B cell (primary cell): Measurements from ENCODE around the gene GSG1L. TPM values are rescaled to one million over a fixed set of nuclear protein-coding genes. Genes with fewer than 3 reads are reported as not detected.

Experiments
- ATAC-seq: fragments of 200-7000 bp; cut with Tn5 transposase; one replicate; pipeline ENCODE4 v1.10.0; 2021; ENCODE audit warnings: low read depth, mild to moderate bottlenecking, moderate number of reproducible peaks, moderate library complexity
- CTCF ChIA-PET: fragments of 350-600 bp; sonication (Branson Sonifier 250); formaldehyde crosslinking; loops from one replicate; lab custom pipeline; 2021; ENCODE audit warnings: antibody characterized with exemption, inconsistent platforms; lab: Charles Lee
- POLR2A ChIA-PET: fragments of 350-600 bp; sonication (Branson Sonifier 250); formaldehyde crosslinking; loops from one replicate; lab custom pipeline; 2021; ENCODE audit warnings: antibody characterized with exemption; lab: Charles Lee
- DNase-seq: peaks from one replicate; pipeline ENCODE4 v3.0.0; 2013
- H2AFZ ChIP-seq: 2 replicates; pipeline ENCODE4 v1.6.1; 2012; ENCODE audit warnings: mild to moderate bottlenecking, low read depth, low read length; ENCODE audit not compliant: insufficient read depth, poor library complexity, severe bottlenecking
- H3K27ac ChIP-seq, 2 donors: 1 replicate in 1 of 2; 2 replicates in 1 of 2; pipeline ENCODE4 v1.5.1; 2012 to 2013; ENCODE audit warnings: low read length in 2 of 2, mild to moderate bottlenecking in 2 of 2, moderate library complexity in 1 of 2
- H3K27me3 ChIP-seq, 4 experiments: fragments of 200-600 bp in 1 of 4; sonication (generic) in 1 of 4; replicated peaks in 1 of 4; 1 replicate in 2 of 4; 2 replicates in 2 of 4; pipeline versions ENCODE4 v1.6.1 to v1.7.0; 2013 to 2016; ENCODE audit warnings: low read length in 3 of 4, mild to moderate bottlenecking in 2 of 4, mixed read lengths in 1 of 4, moderate library complexity in 1 of 4; ENCODE audit not compliant: insufficient read depth in 4 of 4, control insufficient read depth in 3 of 4; ENCODE audit errors: control extremely low read depth in 1 of 4
- H3K36me3 ChIP-seq, 2 experiments: replicated peaks in 1 of 2; 1 replicate in 1 of 2; 2 replicates in 1 of 2; pipeline versions ENCODE4 v1.6.1 to v1.7.1; 2013; ENCODE audit warnings: low read length in 1 of 2; ENCODE audit not compliant: insufficient read depth in 2 of 2, control insufficient read depth in 1 of 2; ENCODE audit errors: control extremely low read depth in 1 of 2, extremely low read depth in 1 of 2
- H3K4me1 ChIP-seq, 2 donors: fragments of 200-600 bp in 1 of 2; sonication (generic) in 1 of 2; 1 replicate in 1 of 2; 2 replicates in 1 of 2; pipeline versions ENCODE4 v1.5.1 to v1.6.1; 2013 to 2017; ENCODE audit warnings: low read length in 2 of 2; ENCODE audit not compliant: control insufficient read depth in 2 of 2, insufficient read depth in 2 of 2
- H3K4me2 ChIP-seq: replicated peaks from 2 replicates; pipeline ENCODE3; 2012; ENCODE audit warnings: mild to moderate bottlenecking, low read depth, low read length; ENCODE audit not compliant: poor library complexity, severe bottlenecking
- H3K4me3 ChIP-seq, 5 experiments: fragments of 200-600 bp in 1 of 5; sonication (generic) in 1 of 5; 1 replicate in 3 of 5; 2 replicates in 2 of 5; pipeline versions ENCODE4 v1.5.1 to v1.7.0; 2011 to 2016; ENCODE audit warnings: low read length in 4 of 5, mild to moderate bottlenecking in 4 of 5, low read depth in 2 of 5, control low read depth in 1 of 5, moderate library complexity in 1 of 5; ENCODE audit not compliant: insufficient read depth in 1 of 5; ENCODE audit errors: control extremely low read depth in 1 of 5, extremely low read depth in 1 of 5
- H3K79me2 ChIP-seq: fragments of 200-600 bp; sonication (generic); one replicate; pipeline ENCODE4 v1.6.0; 2016; ENCODE audit warnings: low read length; ENCODE audit not compliant: control insufficient read depth, insufficient read depth
- H3K9ac ChIP-seq: fragments of 200-600 bp; sonication (generic); 2 replicates; pipeline ENCODE4 v1.6.1; 2017; ENCODE audit warnings: mild to moderate bottlenecking, low read length, moderate library complexity
- H3K9me3 ChIP-seq, 3 donors: one replicate each; pipeline versions ENCODE4 v1.6.1 to v1.7.1; 2013; ENCODE audit warnings: low read length in 2 of 3; ENCODE audit not compliant: control insufficient read depth in 2 of 3, insufficient read depth in 1 of 3; ENCODE audit errors: control extremely low read depth in 1 of 3
- H4K20me1 ChIP-seq: 2 replicates; pipeline ENCODE4 v1.6.0; 2012; ENCODE audit warnings: mild to moderate bottlenecking, low read length; ENCODE audit not compliant: insufficient read depth, control insufficient read depth, poor library complexity, severe bottlenecking
- H3K27ac Mint-ChIP-seq: one replicate; pipeline ENCODE4 v1.8.0; 2021; ENCODE audit warnings: mixed read lengths
- H3K27me3 Mint-ChIP-seq: one replicate; pipeline ENCODE4 v1.8.0; 2021; ENCODE audit warnings: mixed read lengths
- H3K4me1 Mint-ChIP-seq: one replicate; pipeline ENCODE4 v1.8.0; 2021; ENCODE audit warnings: mixed read lengths
- H3K4me3 Mint-ChIP-seq: one replicate; pipeline ENCODE4 v1.8.0; 2021; ENCODE audit warnings: mixed read lengths
- H3K9me3 Mint-ChIP-seq: one replicate; pipeline ENCODE4 v1.8.0; 2022; ENCODE audit warnings: mixed read lengths; ENCODE audit not compliant: insufficient read depth
- CTCF ChIP-seq: fragments of 200-600 bp; IDR thresholded peaks from one replicate; pipeline ENCODE4 v1.8.0; 2022; ENCODE audit warnings: antibody characterized with exemption, mild to moderate bottlenecking
- EZH2 ChIP-seq: IDR thresholded peaks from 2 replicates; pipeline ENCODE4 v1.6.1; 2012; ENCODE audit warnings: borderline replicate concordance, low read depth, mild to moderate bottlenecking, moderate library complexity, low read length; ENCODE audit not compliant: insufficient read depth, poor library complexity, severe bottlenecking
- whole genome bisulfite sequencing: methylation state at CpG from one replicate; pipeline ENCODE4 v1.1.5; 2013; ENCODE audit warnings: missing lambda C conversion rate; ENCODE audit not compliant: insufficient coverage; 5-methylcytosine and 5-hydroxymethylcytosine counted together
- intact Hi-C: fragments of 100-400 bp; cut with micrococcal nuclease; formaldehyde crosslinking; loops from one replicate; pipeline ENCODE4 v1.10.0; 2022
- polyA plus RNA-seq: library from polyadenylated mRNA; depleted of rRNA; stranded (reverse); fragments of >200 nt; gene quantifications from 2 replicates; pipeline ENCODE4 v1.2.3, GENCODE V29; 2012
- total RNA-seq, 2 donors: library from RNA; stranded (reverse); fragments of 120-200 nt in 1 of 2; gene quantifications; 1 replicate in 1 of 2; 2 replicates in 1 of 2; pipeline versions ENCODE4 v1.2.3 to v1.2.4, GENCODE V29; 2013 to 2022

Gene GSG1L
- total and polyA plus RNA-seq, 2 donors (not counting 1 experiment from before 2014, with no cell fraction given): 0.01 TPM; not detected in 1

- ATAC-seq: no peak
- Mint-ChIP-seq H3K9me3 (peaks cover 3% of the 10 kb centered on the region), H3K4me3 (no peak overlapping the region), H3K27me3 (no peaks in the 10 kb centered on the region), H3K4me1 (peaks cover 6% of the 10 kb centered on the region), H3K27ac (no peak overlapping the region)
- Histone ChIP-seq H3K4me3 (no peak overlapping the region), H3K9ac (no peak overlapping the region), H3K27me3 (no peaks in the 10 kb centered on the region), H3K4me2 (no peak overlapping the region), H3K36me3 (peaks cover 0 to 24% of the 10 kb centered on the region in 2 experiments), H3K4me1 (peaks cover 0 to 6% of the 10 kb centered on the region in 2 donors), H4K20me1 (no peaks in the 10 kb centered on the region), H3K79me2 (no peaks in the 10 kb centered on the region), H2AFZ (no peak overlapping the region), H3K27ac (no peak overlapping the region), H3K9me3 (peaks cover 0 to 8% (median 5%) of the 10 kb centered on the region in 3 donors)
- 18% methylated on average over 5 of the region's 7 CpGs for WGBS
- intact Hi-C loops: no loop called here
- ChIA-PET POLR2A (no interaction called here), CTCF (no interaction called here)
- TF ChIP-seq CTCF: no peak
- TF ChIP-seq EZH2: no peak
- no peak for DNase-seq
Observed at GRCh38 chr16:27761816-27762215, 301.7 kb downstream of the GSG1L start.

- no peak for TF ChIP-seq CTCF
- TF ChIP-seq EZH2: no peak
- Mint-ChIP-seq H3K27ac (no peak overlapping the region), H3K9me3 (peaks cover 3% of the 10 kb centered on the region), H3K27me3 (no peaks in the 10 kb centered on the region), H3K4me1 (peaks cover 6% of the 10 kb centered on the region), H3K4me3 (no peak overlapping the region)
- DNase-seq: no peak
- Histone ChIP-seq H2AFZ (no peak overlapping the region), H3K36me3 (peaks cover 0 to 21% of the 10 kb centered on the region in 2 experiments), H3K4me2 (no peak overlapping the region), H3K9me3 (peaks cover 0 to 8% (median 5%) of the 10 kb centered on the region in 3 donors), H3K4me3 (no peak overlapping the region), H4K20me1 (no peaks in the 10 kb centered on the region), H3K9ac (no peak overlapping the region), H3K4me1 (peaks cover 0 to 6% of the 10 kb centered on the region in 2 donors), H3K27ac (no peak overlapping the region), H3K79me2 (no peaks in the 10 kb centered on the region), H3K27me3 (no peaks in the 10 kb centered on the region)
- CTCF ChIA-PET: no interaction called here
- intact Hi-C loops: no loop called here
- POLR2A ChIA-PET: no interaction called here
- WGBS: 95% methylated on average over 4 of the region's 4 CpGs
- no peak for ATAC-seq
Observed at GRCh38 chr16:27760789-27761176, 302.7 kb downstream of the GSG1L start.
